Measurements from ENCODE around the gene RBM14.
A peak's percentile ranks its signal among the peaks of the same experiment; 100 is the strongest.
"Not testable (repeated sequence)": the region's sequence is repeated elsewhere in the genome, so short reads cannot be mapped to it uniquely, and the experiment has no call there.

Gene RBM14
- 212 to 310 (median 268) reads per million in 4 donors for total RNA-seq

GRCh38 chr11:66616379-66617154 is at the start of gene RBM14:
RBM14 (plus strand) TSS chr11:66616630; CDS start chr11:66616721, 91 bp downstream.
- peak; percentile 97 to 99 (median 98) for DNase-seq

GRCh38 chr11:66567787-66568123 is 48.7 kb upstream of the RBM14 start:
- no peak for DNase-seq

- DNase-seq: peak; percentile 47 to 69 (median 52)
Measured at GRCh38 chr11:66568124-66568916, 48.1 kb upstream of the RBM14 start, which contains the start of gene CTSF. CTSF (minus strand) TSS chr11:66568606; CDS start chr11:66568486, 120 bp downstream.

- no peak for DNase-seq
Measured at GRCh38 chr11:66569076-66569475, 47.4 kb upstream of the RBM14 start.

GRCh38 chr11:66570079-66570849 is 46.2 kb upstream of the RBM14 start:
- no peak for DNase-seq

GRCh38 chr11:66570850-66571180 is 45.6 kb upstream of the RBM14 start:
- no peak for DNase-seq

GRCh38 chr11:66579017-66579606 is 37.3 kb upstream of the RBM14 start:
- DNase-seq: peak; percentile 42 to 74 (median 63)

- DNase-seq: no peak
Measured at GRCh38 chr11:66580803-66581202, 35.6 kb upstream of the RBM14 start.

- no peak for DNase-seq
Measured at GRCh38 chr11:66581261-66581660, 35.2 kb upstream of the RBM14 start.

- not testable (repeated sequence) for DNase-seq
Measured at GRCh38 chr11:66582565-66583147, 33.8 kb upstream of the RBM14 start.

- DNase-seq: not testable (repeated sequence)
Measured at GRCh38 chr11:66585447-66585846, 31.0 kb upstream of the RBM14 start.

- no peak for DNase-seq
Measured at GRCh38 chr11:66586136-66586535, 30.3 kb upstream of the RBM14 start.

GRCh38 chr11:66589315-66589714 is 27.1 kb upstream of the RBM14 start:
- DNase-seq: not testable (repeated sequence)

GRCh38 chr11:66589996-66590675 is 26.3 kb upstream of the RBM14 start:
- no peak for DNase-seq

GRCh38 chr11:66591175-66591574 is 25.3 kb upstream of the RBM14 start:
- no peak for DNase-seq

- DNase-seq: peak; percentile 97 to 99 (median 99)
Measured at GRCh38 chr11:66592457-66593302, 23.8 kb upstream of the RBM14 start, which contains the start of the genes CCDC87 and CCS. CCDC87 (minus strand) TSS chr11:66593063; CDS start chr11:66593015, 48 bp downstream. CCS (plus strand) TSS chr11:66593185; CDS start chr11:66593262, 77 bp downstream.

- no peak for DNase-seq
Measured at GRCh38 chr11:66593303-66593635, 23.2 kb upstream of the RBM14 start.

GRCh38 chr11:66593650-66594049 is 22.8 kb upstream of the RBM14 start:
- no peak for DNase-seq

- no peak for DNase-seq
Measured at GRCh38 chr11:66595245-66595904, 21.1 kb upstream of the RBM14 start.

GRCh38 chr11:66598993-66599392 is 17.4 kb upstream of the RBM14 start:
- DNase-seq: no peak
